Hindlimb muscle (tissue), 1 donor: ENCODE results near the gene DCDC1. TPM values are rescaled to one million over a fixed set of nuclear protein-coding genes. Genes with fewer than 3 reads are reported as not detected.
"Not testable (repeated sequence)": the region's sequence is repeated elsewhere in the genome, so short reads cannot be mapped to it uniquely, and the experiment has no call there.

ENCODE experiments used
- DNase-seq: peaks from one replicate; pipeline ENCODE4 v3.0.0-alpha.2; 2013
- polyA plus RNA-seq: library from polyadenylated mRNA; unstranded; fragments of 120-200 nt; gene quantifications from one replicate; pipeline ENCODE4 v1.2.1, GENCODE V29; 2013; ENCODE audit not compliant: insufficient read length

Gene DCDC1
- polyA plus RNA-seq, 1 donor = 0.08 TPM

DNA sequence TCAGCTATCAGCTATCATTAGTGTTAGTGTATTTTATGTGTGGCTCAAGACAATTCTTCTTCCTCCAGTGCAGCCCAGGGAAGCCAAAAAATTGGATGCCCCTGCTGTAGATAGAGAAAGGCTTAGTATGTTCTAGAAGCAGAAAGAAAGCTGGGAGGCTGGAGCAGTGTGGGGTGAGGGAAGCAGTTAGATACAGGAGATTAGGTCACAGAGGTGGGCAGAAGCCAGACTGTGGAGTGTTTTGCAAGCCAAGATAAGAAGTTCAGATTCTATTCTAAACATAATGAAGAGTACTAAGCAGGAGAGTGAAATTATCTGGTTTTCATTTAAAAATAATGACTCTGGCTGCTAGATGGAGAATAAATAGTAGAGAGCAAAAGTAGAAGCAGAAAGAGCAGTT, 381.7 kb downstream of the DCDC1 start:
- DNase-seq = no peak

- no peak for DNase-seq
Observed at GRCh38 chr11:30985536-30985935, 384.0 kb downstream of the DCDC1 start.

GRCh38 chr11:30984827-30985226, 384.7 kb downstream of the DCDC1 start:
- no peak for DNase-seq

DNA sequence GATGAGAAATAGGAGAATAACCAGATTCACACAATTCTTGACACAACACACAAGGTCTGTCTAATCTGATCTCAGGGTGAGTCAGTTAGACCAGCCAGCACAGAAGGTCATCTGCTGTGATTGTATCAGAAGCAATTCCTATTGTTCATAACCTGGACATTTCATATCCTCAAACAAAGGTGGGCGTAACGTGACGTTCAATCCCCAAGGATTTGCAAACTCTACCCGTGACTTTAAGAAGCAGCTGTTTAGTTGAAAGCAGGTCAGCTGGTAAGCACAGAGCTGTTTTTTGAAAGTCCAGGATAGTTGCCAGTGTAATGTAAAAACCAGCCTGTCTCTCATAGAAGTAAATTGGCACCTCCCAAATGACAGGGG, 385.1 kb downstream of the DCDC1 start:
- peak; percentile 64 for DNase-seq

GRCh38 chr11:30983776-30984441, 385.6 kb downstream of the DCDC1 start:
- DNase-seq = no peak

GRCh38 chr11:30983143-30983542, 386.4 kb downstream of the DCDC1 start:
- no peak for DNase-seq

- DNase-seq = no peak
Observed at GRCh38 chr11:30967579-30967978, 402.0 kb downstream of the DCDC1 start.

- DNase-seq = peak; percentile 17
Observed at GRCh38 chr11:30960387-30960992, 409.0 kb downstream of the DCDC1 start.

- no peak for DNase-seq
Observed at GRCh38 chr11:30956751-30957150, 412.8 kb downstream of the DCDC1 start.

GRCh38 chr11:30949838-30950237, 419.7 kb downstream of the DCDC1 start:
- no peak for DNase-seq

GRCh38 chr11:30947715-30948114, 421.8 kb downstream of the DCDC1 start:
- DNase-seq = not testable (repeated sequence)

DNA sequence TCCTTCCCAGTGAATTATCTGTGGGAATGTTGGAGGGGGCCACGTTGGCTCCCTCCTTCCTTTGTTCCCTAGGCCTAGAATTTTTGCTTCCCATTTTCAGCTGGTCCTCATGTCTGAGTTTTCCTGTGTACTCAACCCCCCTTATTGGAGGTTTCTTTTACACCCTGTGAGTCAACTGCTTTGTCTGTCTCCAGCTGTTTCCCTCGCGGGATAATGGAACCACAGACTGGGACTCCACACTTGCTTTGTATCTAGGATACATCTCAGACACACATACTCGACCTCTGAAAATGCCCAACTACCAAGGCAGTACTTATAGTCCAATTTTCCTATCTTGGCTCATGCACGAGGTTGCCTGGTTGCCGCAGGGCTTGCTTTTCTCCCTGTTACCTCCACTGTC, 430.7 kb downstream of the DCDC1 start:
- no peak for DNase-seq

DNA sequence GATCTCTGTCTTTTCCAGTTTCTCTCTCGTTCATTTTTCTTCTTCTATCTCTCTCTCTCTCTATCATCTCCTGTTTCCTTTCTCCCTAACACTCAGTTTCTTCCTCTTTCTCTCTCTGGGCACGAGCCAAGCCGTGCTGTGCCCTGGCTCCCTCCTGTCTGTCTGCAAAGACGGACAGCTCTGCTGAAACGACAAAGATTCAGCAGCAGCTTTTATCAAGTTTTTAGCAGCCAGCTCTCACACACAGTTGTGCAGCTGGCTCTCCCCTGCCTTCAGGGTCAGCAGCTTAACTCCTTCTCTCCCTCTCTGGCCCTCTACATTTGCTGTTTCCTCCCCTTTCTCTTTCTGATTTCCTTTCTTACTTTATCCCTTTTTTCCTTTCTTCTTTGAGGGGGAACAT, 431.4 kb downstream of the DCDC1 start:
- no peak for DNase-seq

- DNase-seq = no peak
Observed at GRCh38 chr11:30936491-30936890, 433.0 kb downstream of the DCDC1 start.

DNA sequence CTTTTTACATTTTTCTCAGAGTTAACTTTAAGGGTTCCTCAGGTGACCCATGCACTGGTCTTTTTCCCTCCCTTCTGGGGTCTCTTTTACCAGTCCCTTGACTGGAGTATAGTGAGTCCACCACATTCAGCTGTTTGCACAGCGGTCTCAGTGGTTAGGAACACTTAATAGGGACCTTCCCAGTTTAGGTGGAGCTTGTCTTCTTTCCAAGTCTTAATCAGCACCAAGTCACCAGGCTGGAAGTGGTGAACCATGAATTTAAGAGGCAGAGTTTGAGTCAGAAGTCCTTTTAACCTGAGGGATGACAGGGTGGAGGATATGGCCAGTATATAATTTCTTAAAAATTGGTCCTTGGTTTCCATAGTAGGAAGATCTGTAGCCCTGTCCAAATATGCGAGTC, 433.7 kb downstream of the DCDC1 start:
- DNase-seq = no peak

DNA sequence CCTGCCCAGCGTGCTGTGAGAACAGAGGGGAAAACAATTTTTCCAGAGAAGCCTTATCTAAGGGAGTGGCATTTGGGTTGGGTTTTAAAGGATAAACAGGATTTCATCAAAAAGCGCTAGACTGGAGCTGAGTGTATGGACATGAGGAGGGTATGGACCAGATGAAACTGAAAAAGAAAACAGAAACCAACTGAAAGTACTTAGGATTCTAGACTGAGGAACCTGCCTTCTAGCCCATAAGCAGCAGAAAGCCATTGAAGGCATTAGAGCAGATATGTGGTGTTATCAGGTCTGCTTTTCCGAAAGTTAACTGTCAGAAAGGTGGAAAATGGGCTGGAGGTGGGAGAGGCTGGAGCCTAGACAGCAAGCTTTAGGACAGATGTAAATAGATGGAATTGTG, 443.4 kb downstream of the DCDC1 start:
- DNase-seq = no peak

DNA sequence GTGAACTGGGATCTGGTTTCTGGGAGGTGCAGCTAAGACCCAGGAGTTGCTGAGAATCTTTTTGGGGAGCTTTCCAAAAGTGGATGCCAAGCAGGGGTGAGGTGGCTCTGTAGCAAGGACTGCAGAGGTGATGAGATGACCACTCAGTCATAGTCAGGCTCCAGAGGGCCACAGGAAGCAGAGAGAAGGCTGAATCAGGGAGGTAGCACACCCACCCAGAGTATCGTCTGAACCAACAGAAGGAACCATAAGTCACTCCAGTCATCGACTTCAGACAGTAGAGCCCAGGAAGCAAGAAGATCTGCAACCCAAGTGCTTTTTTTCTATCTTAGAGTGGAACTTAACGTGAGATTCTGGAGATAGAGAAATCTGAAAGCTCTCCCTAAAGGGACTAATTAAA, 447.7 kb downstream of the DCDC1 start:
- no peak for DNase-seq

GRCh38 chr11:30919389-30920152, 450.0 kb downstream of the DCDC1 start:
- no peak for DNase-seq

GRCh38 chr11:30917859-30918478, 451.6 kb downstream of the DCDC1 start:
- DNase-seq = peak; percentile 54

DNA sequence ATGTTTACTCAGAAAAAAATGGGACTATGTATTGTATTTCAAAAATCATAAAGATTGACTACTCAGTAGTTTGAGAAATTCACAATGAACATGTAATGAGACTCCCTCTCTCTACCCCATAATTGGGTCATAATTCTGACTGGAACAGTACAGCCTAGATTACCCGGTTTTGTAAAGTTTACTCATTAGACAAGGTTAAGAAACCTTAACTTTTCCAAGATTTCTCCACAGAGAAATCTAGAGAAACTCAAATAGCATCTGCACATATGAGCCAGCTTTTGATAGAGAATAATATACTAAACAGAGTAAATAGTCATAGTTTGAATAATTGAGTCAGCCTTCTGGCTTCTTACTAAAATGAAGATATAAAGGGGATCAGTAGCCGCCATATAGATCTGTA, 452.3 kb downstream of the DCDC1 start:
- no peak for DNase-seq

DNA sequence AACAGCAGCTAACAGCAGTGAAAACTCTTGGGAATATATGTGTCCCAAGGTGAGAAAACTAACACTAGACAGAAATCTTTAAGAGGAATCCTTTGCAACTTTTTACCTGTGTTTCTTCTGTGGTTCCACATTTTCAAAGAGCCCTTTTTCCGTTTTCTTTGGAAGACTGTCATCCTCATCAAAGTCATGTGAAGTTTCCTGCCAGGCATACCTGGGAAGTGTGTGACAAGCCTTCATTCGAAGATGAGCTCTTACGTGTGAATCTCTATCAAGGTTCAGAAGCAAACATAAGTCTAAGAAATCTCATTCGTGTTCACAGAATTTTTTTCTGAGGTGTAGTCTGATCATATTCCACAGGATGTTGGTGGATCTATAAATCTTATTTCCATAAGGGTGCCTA, 452.8 kb downstream of the DCDC1 start:
- DNase-seq = no peak

GRCh38 chr11:30914143-30914762, 455.3 kb downstream of the DCDC1 start:
- peak; percentile 67 for DNase-seq

DNA sequence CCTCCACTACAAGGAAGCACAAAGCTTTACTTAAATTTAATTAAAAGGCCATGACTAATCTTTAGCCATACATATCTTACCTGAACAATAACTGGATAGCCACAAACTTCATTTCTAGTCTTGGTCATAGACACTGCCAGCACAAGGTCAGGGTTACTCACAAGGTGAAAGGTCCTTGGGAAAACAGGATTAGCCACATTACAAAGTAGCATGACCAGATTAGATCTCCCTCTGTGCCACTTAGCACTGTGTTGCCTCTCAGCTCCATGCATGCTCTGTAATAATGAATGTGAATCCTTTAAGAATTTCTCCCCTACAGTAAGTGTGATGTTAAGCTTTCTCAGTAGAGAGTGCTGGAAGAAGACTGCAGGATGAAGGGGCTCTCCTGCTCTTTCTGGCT, 458.3 kb downstream of the DCDC1 start:
- no peak for DNase-seq
